Activated T-cell treated with anti-CD3 and anti-CD28 coated beads, Interleukin-2, amount 50 U/mL, for 1 hour (primary cell): ENCODE data around the gene PRIMA1.

Experiments used
- DNase-seq: peaks from one replicate; pipeline ENCODE4 v3.0.0-alpha.2; 2020

PRIMA1 gene

GRCh38 chr14:93751946-93752655 is 36.2 kb downstream of the PRIMA1 start:
- DNase-seq, result no peak

GRCh38 chr14:93749076-93749420 is 39.2 kb downstream of the PRIMA1 start:
- no peak for DNase-seq

- no peak for DNase-seq
Measured at GRCh38 chr14:93748208-93749075, 39.8 kb downstream of the PRIMA1 start.

- DNase-seq, result no peak
Measured at GRCh38 chr14:93747560-93747959, 40.7 kb downstream of the PRIMA1 start.

- DNase-seq, result no peak
Measured at GRCh38 chr14:93747102-93747501, 41.2 kb downstream of the PRIMA1 start.

- no peak for DNase-seq
Measured at GRCh38 chr14:93745603-93746273, 42.5 kb downstream of the PRIMA1 start.

GRCh38 chr14:93744876-93745275 is 43.4 kb downstream of the PRIMA1 start:
- no peak for DNase-seq

GRCh38 chr14:93744176-93744575 is 44.1 kb downstream of the PRIMA1 start:
- DNase-seq, result no peak

GRCh38 chr14:93743270-93744060 is 44.8 kb downstream of the PRIMA1 start:
- no peak for DNase-seq

GRCh38 chr14:93742761-93743160 is 45.5 kb downstream of the PRIMA1 start:
- no peak for DNase-seq

GRCh38 chr14:93741556-93742230 is 46.6 kb downstream of the PRIMA1 start:
- DNase-seq, result no peak

- DNase-seq, result no peak
Measured at GRCh38 chr14:93737634-93738033, 50.7 kb downstream of the PRIMA1 start.

- no peak for DNase-seq
Measured at GRCh38 chr14:93736378-93737014, 51.8 kb downstream of the PRIMA1 start.

- no peak for DNase-seq
Measured at GRCh38 chr14:93735206-93735605, 53.1 kb downstream of the PRIMA1 start.

- no peak for DNase-seq
Measured at GRCh38 chr14:93734086-93734822, 54.0 kb downstream of the PRIMA1 start.

GRCh38 chr14:93733631-93734030 is 54.7 kb downstream of the PRIMA1 start:
- DNase-seq, result no peak

GRCh38 chr14:93733231-93733630 is 55.1 kb downstream of the PRIMA1 start:
- DNase-seq, result no peak

GRCh38 chr14:93732524-93732923 is 55.8 kb downstream of the PRIMA1 start:
- DNase-seq, result no peak

- DNase-seq, result no peak
Measured at GRCh38 chr14:93731753-93732152, 56.5 kb downstream of the PRIMA1 start.

- DNase-seq, result no peak
Measured at GRCh38 chr14:93729993-93730392, 58.3 kb downstream of the PRIMA1 start.

GRCh38 chr14:93728651-93729016 is 59.7 kb downstream of the PRIMA1 start:
- no peak for DNase-seq
